T-helper 2 cell treated with Interferon-gamma antibody and Interleukin-4, amounts not matched to agents 5 μg/mL and 100 μg/mL, for 36 hours (primary cell): ENCODE data around the gene FCN1.

ENCODE experiments used
- DNase-seq: peaks from one replicate; pipeline ENCODE4 v3.0.0; 2021; ENCODE audit warnings: low spot score
- H3K27ac Mint-ChIP-seq: one replicate; pipeline ENCODE4 v1.8.0; 2021; ENCODE audit warnings: mild to moderate bottlenecking, mixed read lengths
- H3K27me3 Mint-ChIP-seq: one replicate; pipeline ENCODE4 v1.8.0; 2021; ENCODE audit warnings: low read depth, mixed read lengths
- H3K36me3 Mint-ChIP-seq: one replicate; pipeline ENCODE4 v1.8.0; 2021; ENCODE audit warnings: low read depth, mixed read lengths
- H3K4me1 Mint-ChIP-seq: one replicate; pipeline ENCODE4 v1.8.0; 2021; ENCODE audit warnings: low read depth, mixed read lengths
- H3K4me3 Mint-ChIP-seq: one replicate; pipeline ENCODE4 v1.8.0; 2022; ENCODE audit warnings: mild to moderate bottlenecking, moderate library complexity, mixed read lengths
- H3K9me3 Mint-ChIP-seq: one replicate; pipeline ENCODE4 v1.8.0; 2021; ENCODE audit warnings: mixed read lengths

FCN1 gene

DNA sequence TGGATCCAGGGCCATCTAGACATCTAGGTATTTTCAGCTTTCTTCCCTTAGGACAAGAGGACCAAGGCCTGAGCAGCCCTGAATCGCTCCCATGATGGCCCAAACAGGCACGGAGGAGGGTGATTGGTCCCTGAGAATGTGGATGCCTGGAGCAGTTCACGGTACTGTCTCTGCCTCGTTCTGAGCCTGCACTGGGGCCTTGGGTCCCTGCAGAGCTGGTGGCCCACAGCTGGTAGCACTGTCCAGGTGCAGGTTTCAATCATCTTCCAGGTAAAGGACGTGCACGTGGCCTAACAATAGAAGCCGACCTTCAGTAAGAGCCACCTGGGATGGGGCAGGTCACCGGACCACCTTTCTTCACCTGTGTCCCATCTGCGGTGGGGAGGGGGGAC lies 19.4 kb upstream of the FCN1 start:
- Mint-ChIP-seq H3K27me3 (no peaks in the 10 kb centered on the region), H3K36me3 (no peaks in the 10 kb centered on the region), H3K4me3 (no peak overlapping the region), H3K4me1 (no peaks in the 10 kb centered on the region), H3K9me3 (no peaks in the 10 kb centered on the region), H3K27ac (no peak overlapping the region)
- DNase-seq = no peak

DNA sequence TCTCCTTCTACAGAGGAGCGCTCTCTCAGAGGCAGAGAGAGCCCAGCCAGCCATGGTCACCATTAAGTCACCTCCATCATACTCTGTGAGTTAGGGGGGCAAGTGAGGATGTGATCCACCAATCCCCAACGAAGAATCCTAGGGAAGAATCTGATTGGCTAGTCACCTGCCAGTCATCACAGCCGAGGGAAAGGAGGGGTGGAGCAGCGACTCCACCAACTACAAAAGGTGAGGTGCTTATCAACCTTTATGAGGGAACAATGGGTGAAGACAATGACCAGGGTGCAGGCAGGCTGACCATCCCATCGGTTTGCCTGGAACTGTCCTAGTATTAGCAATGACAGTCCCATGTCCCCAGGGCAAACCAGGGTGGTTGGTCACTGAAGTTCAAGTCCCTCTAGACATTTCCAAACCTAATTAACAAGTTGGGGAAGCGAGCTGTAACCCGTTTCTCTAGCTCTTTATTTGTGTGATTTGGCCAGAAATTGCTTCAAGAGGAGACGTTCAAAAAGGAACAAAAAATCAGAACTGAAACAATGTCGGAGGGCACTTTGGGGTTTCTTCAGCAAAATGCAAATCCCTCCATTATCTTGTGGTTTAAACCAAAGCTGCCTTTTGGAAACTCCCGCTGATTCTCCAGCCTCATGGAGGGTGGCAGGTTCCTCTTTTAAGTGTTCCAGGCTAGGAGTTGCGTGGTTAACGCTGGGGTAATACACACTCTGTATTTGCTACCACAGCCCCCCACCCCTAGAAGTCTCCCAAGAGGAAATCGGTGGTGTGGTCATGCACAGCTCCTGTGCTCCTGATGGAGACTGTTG lies 18.8 kb upstream of the FCN1 start:
- H3K4me3 Mint-ChIP-seq = no peak overlapping the region
- H3K27ac Mint-ChIP-seq = no peak overlapping the region
- H3K36me3 Mint-ChIP-seq = no peaks in the 10 kb centered on the region
- no peak for DNase-seq
- H3K9me3 Mint-ChIP-seq = no peaks in the 10 kb centered on the region
- no peaks in the 10 kb centered on the region for H3K27me3 Mint-ChIP-seq
- no peaks in the 10 kb centered on the region for H3K4me1 Mint-ChIP-seq

DNA sequence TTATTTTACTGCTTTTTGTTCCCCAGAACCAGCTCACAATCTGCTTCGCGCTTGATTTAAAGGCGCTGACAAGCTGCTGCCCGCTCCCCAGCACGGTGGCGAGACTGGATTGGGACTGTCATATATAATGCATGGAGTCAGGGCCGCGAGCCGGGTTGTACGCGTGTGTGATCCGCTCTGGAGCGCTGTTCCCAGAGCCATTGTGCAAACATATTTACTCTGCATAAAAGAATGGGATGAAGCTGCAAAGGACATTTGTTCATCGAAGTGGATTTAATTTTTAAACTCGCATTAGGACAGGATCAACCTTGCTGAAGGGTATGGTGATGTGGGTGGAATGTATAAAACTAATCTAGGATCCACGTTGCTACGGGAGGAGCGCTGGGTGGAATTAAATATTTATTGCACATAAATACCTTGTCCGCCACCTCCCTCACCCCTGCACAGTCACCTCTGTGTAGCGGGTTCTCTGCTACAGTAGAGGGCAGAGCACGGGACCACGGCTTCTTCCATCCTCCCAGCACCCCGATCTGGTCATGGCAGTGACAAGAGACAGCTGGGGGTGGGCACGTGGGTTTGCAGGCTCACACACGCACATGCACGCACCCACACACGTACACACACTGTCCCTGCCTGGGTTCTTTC lies 18.1 kb upstream of the FCN1 start:
- Mint-ChIP-seq H3K4me1 (no peaks in the 10 kb centered on the region), H3K9me3 (no peaks in the 10 kb centered on the region), H3K4me3 (no peak overlapping the region), H3K27ac (no peak overlapping the region), H3K36me3 (no peaks in the 10 kb centered on the region), H3K27me3 (no peaks in the 10 kb centered on the region)
- DNase-seq = no peak

DNA sequence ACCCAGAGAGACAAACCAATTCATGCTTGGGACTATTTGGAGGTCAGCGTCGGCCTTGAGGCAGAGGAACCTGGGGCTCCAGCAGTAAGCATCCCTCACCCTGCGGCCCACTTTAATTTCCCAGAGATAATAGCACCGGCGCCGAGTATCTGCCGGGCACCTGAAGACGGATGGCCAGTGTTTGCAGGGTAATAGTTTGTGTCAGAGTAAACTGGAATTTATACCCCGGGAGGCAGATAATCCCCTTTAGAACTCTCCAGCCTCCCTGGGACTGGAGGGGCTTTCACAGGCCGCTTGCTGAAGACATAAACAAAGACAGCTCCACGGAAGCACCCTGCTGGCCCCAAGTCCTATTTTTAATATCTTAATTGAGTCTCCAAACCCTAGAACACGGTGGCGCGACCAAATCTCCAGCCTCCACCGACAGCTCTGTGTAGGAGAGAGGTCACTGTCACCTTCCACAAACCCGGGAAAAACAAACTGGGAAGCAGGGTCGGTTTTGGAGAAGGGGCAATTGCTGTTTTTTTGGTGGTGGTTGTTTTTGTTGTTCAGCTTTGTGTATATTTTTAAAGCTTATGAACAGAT lies 17.4 kb upstream of the FCN1 start:
- Mint-ChIP-seq H3K27me3 (no peaks in the 10 kb centered on the region), H3K36me3 (no peaks in the 10 kb centered on the region), H3K27ac (no peak overlapping the region), H3K4me1 (no peaks in the 10 kb centered on the region), H3K4me3 (no peak overlapping the region), H3K9me3 (no peaks in the 10 kb centered on the region)
- no peak for DNase-seq

DNA sequence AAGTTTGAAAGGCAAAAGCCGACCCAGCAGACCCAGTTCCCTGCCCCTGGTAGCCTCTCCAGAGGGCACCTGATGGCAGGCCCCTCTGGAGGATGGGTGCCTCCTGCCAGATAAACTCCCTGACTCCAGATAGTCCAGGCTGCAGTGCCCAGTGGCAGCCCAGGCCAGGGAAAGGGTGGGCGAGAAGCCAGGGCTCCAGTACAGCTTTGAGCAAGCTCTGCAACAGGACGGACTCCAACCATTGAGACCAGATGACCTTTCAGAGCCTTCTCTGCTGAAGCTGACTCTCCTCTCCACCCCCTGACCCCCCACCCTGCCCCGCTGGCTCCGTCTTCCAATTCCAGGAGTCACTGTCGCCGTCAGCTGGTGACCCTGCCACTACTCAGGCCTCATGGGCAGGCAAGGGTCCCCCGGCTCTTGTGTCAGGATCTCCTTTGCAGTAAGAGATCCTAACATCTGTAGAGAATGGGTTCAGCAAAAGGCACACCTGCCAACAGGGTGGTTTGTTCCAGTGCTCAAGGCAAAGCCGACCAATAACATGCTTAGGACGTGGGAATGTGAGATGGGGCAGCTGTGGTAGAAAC lies 15.5 kb upstream of the FCN1 start:
- Mint-ChIP-seq H3K27ac (no peak overlapping the region), H3K9me3 (no peaks in the 10 kb centered on the region), H3K36me3 (no peaks in the 10 kb centered on the region), H3K4me3 (no peak overlapping the region), H3K27me3 (peaks cover 6% of the 10 kb centered on the region), H3K4me1 (no peaks in the 10 kb centered on the region)
- DNase-seq = no peak

DNA sequence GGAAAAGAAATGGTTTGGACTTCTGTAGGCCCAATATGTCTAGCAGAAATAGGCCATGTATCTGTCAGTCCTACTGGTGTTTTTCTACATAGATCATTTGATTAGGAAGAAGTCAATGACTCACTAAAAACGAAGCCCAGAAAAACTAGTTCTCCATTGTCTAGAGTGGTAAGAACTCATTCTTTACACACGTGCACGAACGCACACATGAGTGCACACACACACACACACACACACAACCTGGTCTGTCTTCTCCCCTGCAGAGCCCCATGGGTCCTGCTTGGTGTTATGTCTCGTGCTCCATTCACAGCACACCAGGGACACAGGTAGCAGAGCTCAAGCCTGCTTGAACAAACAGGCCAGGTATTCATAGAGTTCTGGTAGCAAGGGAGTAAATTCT lies 14.9 kb upstream of the FCN1 start:
- no peak overlapping the region for H3K27ac Mint-ChIP-seq
- H3K36me3 Mint-ChIP-seq = no peaks in the 10 kb centered on the region
- H3K9me3 Mint-ChIP-seq = no peaks in the 10 kb centered on the region
- H3K27me3 Mint-ChIP-seq = peaks cover 6% of the 10 kb centered on the region
- H3K4me1 Mint-ChIP-seq = no peaks in the 10 kb centered on the region
- no peak for DNase-seq
- no peak overlapping the region for H3K4me3 Mint-ChIP-seq

DNA sequence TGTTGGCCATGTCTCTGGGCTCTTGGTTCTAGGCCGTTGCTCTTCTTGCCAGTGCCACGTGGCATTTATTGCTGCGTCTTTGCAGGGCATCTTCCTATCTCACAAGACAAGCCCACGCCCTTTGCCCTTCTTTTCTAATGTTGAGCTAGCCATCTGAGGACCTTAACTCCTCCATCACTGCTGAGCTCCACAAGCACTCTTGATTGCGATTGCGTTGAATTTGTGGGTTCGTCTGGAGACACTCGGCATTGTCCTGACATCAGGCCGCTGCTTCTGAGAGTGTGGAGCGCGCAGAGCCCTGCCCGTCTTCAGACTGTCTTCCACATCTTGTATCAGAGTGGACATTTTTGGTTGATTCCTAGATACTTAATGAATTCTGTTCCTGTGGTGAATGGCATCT lies 14.5 kb upstream of the FCN1 start:
- DNase-seq = no peak
- Mint-ChIP-seq H3K27ac (no peak overlapping the region), H3K4me1 (no peaks in the 10 kb centered on the region), H3K9me3 (no peaks in the 10 kb centered on the region), H3K27me3 (peaks cover 6% of the 10 kb centered on the region), H3K4me3 (no peak overlapping the region), H3K36me3 (no peaks in the 10 kb centered on the region)

DNA sequence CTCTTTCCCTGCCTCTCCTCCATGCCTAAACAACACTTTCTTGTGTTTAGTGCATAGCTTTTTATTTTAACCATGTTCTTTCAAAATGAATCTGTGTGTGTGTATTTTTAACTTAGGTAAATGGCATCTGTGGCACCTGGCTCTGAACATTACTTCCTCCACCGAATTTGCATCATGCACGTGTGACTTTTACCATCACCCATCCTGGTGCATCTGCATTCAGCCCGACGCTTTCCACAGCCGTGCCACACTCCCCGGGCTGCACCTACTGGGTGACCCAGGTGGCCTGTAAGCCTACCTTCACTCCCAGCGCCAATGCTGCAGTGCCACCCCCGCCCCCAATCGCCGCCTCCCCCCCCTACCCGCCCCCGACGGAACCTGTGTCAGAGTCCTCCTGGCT lies 12.7 kb upstream of the FCN1 start:
- H3K9me3 Mint-ChIP-seq = no peaks in the 10 kb centered on the region
- no peaks in the 10 kb centered on the region for H3K36me3 Mint-ChIP-seq
- no peaks in the 10 kb centered on the region for H3K4me1 Mint-ChIP-seq
- H3K27ac Mint-ChIP-seq = no peak overlapping the region
- H3K27me3 Mint-ChIP-seq = peaks cover 6% of the 10 kb centered on the region
- no peak overlapping the region for H3K4me3 Mint-ChIP-seq
- no peak for DNase-seq

DNA sequence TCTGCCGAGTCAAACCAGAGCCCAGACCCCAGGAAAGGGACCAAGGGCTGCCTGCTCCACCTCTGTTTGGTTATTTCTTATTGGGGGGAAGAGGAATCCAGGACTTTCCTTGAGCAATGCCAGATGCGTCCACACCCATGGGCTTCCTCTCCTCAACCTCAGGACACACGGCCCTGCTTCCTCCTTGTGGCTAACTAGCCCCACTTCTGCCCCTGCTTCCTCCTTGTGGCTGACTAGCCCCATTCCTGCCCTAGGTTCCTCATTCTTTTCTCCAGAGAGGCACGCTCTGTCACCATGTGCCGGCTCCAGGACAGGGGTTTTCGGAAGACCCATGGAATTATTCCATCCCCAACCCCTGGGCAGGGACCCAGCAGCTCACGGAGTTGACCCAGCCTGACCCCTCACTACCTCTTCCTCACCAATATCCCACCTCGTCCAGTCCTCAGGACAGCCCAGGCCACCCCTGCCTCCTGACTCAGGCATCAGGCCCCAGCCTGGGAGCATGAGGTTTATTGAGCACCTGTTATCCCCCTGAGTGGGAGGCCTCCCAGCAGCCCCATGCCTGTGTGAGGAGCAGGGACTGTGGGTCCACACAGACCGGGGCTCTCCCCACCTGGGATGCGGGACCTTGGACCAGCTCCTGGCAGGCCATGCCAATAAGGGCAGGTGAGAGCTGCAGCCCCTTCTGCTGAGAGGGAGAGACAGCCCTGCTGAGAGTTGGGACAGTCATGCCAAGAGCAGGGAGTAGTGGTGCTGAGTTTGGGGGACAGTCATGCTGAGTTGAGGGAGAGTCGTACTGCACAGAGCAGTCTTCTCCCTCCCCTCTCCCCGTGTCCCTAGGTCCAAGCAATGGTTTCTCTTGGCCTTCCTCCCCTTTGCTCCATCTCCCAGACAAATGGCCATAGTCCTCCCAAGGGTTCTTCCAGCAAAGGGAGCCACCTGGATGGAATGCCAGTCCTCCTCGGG lies 11.8 kb upstream of the FCN1 start:
- DNase-seq = no peak
- no peaks in the 10 kb centered on the region for H3K36me3 Mint-ChIP-seq
- peaks cover 6% of the 10 kb centered on the region for H3K27me3 Mint-ChIP-seq
- H3K9me3 Mint-ChIP-seq = no peaks in the 10 kb centered on the region
- H3K4me1 Mint-ChIP-seq = no peaks in the 10 kb centered on the region
- H3K4me3 Mint-ChIP-seq = no peak overlapping the region
- H3K27ac Mint-ChIP-seq = no peak overlapping the region

DNA sequence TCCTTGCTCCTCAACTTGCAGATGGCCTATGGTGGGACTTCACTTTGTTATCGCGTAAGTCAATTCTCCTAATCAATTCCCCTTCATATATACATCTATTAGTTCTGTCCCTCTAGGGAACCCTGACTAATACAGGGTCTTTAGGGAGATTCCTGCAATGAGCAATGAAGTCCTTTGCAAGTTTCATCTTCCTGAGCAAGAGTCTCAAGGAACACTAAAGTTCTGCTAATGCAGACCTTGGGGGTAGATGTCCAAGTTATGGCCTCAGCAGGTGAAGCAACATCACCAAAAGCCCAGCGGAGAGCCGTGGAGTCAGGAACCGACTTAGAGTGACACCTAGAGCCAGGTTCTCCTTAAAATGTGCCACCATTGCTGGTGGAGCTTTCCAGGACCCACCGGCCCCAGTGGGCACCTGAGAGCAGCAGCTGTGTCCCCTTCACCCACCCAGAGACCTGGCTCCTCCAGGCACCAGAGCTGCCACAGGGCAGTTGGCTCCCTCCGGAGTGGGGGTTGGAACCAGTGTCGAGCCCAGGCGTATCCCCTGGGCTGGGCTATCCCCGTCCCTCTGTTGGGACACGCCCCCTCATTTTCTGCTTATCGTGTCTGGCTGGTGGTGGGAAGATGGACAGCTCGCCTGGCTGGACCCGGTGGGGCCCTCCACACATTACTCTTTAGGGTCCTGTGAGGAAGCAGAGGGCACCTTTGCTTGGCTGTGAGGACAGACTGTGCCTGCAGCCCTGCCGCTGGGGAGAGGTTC lies 10.9 kb upstream of the FCN1 start:
- Mint-ChIP-seq H3K4me1 (no peaks in the 10 kb centered on the region), H3K27me3 (peaks cover 6% of the 10 kb centered on the region), H3K4me3 (no peak overlapping the region), H3K9me3 (no peaks in the 10 kb centered on the region), H3K27ac (no peak overlapping the region), H3K36me3 (no peaks in the 10 kb centered on the region)
- no peak for DNase-seq

DNA sequence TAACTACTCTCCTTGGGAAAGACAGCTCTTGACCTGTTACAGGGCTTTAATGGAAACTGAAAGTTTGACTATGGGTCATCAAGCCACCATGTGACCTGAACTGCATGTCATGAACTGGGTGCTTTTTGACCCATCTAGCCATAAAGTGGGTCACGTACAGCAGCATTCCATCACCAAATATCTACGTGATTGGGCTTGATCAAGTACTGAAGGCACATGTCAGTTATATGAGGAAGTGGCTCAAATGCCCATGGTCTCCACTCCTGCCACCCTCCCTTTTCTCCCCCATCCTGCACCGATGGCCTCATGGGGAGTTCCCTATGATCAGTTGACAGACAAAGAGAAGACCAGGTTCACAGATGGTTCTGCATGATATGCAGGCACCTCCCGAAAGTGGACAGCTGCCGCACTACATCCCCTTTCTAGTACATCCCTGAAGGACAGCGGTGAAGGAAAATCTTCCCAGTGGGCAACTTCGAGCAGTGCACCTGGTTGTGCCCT lies 7.3 kb upstream of the FCN1 start:
- H3K27ac Mint-ChIP-seq = no peak overlapping the region
- no peaks in the 10 kb centered on the region for H3K9me3 Mint-ChIP-seq
- H3K36me3 Mint-ChIP-seq = no peaks in the 10 kb centered on the region
- H3K27me3 Mint-ChIP-seq = peaks cover 6% of the 10 kb centered on the region
- no peaks in the 10 kb centered on the region for H3K4me1 Mint-ChIP-seq
- no peak for DNase-seq
- no peak overlapping the region for H3K4me3 Mint-ChIP-seq

DNA sequence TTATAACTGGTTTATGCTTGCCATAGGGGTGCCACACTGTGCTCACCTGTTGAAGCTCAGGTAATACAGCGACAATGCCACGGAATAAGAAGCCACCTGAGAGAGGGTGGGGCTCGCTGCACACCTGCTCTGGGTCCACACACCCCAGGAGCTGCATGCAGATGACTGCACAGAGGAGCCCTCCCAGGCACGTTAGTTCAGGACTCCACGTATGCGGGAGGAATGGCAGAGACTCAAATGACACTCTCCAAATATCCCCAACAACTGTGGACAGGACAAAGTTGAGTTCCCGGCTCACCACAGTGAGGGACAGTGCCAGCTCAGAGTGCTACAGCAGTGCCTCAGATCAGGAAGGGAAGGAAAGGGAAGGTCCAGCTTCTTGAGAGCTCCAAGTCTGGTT lies 5.8 kb upstream of the FCN1 start:
- no peaks in the 10 kb centered on the region for H3K4me1 Mint-ChIP-seq
- no peak overlapping the region for H3K4me3 Mint-ChIP-seq
- no peaks in the 10 kb centered on the region for H3K27me3 Mint-ChIP-seq
- H3K36me3 Mint-ChIP-seq = no peaks in the 10 kb centered on the region
- no peak overlapping the region for H3K27ac Mint-ChIP-seq
- no peak for DNase-seq
- no peaks in the 10 kb centered on the region for H3K9me3 Mint-ChIP-seq

DNA sequence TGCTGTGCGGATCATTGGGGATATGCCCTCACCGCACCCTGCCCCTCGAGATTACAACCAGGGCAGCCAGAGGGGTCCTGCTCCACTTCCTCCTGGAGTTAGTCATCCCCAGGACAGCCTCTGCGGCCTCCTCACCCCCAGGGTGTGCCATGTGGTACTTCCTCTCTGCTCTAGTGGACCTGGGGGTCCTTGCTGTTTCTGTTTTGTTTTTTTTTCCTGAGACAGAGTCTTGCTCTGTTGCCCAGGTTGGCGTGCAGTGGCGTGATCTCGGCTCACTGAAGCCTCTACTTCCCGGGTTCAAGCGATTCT lies 5.2 kb upstream of the FCN1 start:
- DNase-seq = no peak
- Mint-ChIP-seq H3K27ac (no peak overlapping the region), H3K4me3 (no peak overlapping the region), H3K9me3 (no peaks in the 10 kb centered on the region), H3K27me3 (no peaks in the 10 kb centered on the region), H3K36me3 (no peaks in the 10 kb centered on the region), H3K4me1 (no peaks in the 10 kb centered on the region)
